ENCODE measurements around the gene SPRYD7. TPM values are rescaled to one million over a fixed set of nuclear protein-coding genes. Genes with fewer than 3 reads are reported as not detected.
"Not testable (repeated sequence)": the region's sequence is repeated elsewhere in the genome, so short reads cannot be mapped to it uniquely, and the experiment has no call there.

Gene SPRYD7
- total RNA-seq, 1 experiment from 2014 or later: 6.8 TPM

GRCh38 chr13:49951754-49952535 is 15.8 kb upstream of the SPRYD7 start:
- POLR2A ChIA-PET (ENCODE audit: unreplicated experiment): no interaction called here
- H2AFZ ChIP-seq (ENCODE audit: low read length): no peak overlapping the region
- no peaks in the 10 kb centered on the region for H4K20me1 ChIP-seq (ENCODE audit: low read length)
- H3K4me1 ChIP-seq (ENCODE audit: insufficient read depth, low read length): no peaks in the 10 kb centered on the region
- no peak overlapping the region for H3K27ac ChIP-seq (ENCODE audit: low read length)
- H3K27me3 ChIP-seq (ENCODE audit: low read length): no peaks in the 10 kb centered on the region
- no peak overlapping the region for H3K9ac ChIP-seq (ENCODE audit: low read length)
- DNase-seq (no peak), ATAC-seq (no peak)
- TF ChIP-seq CTCF (conservative IDR thresholded peaks at IDR 0.05; ENCODE audit: low read depth, low read length): no peak
- no TSS peak for BruUV-seq (replicated peaks)
- no peaks in the 10 kb centered on the region for H3K36me3 ChIP-seq (ENCODE audit: low read depth, low read length)
- CTCF ChIA-PET: no interaction called here
- H3F3A ChIP-seq (ENCODE audit: low read length, unreplicated experiment): no peaks in the 10 kb centered on the region
- intact Hi-C loops (cut with micrococcal nuclease): no loop called here
- H3K79me2 ChIP-seq (ENCODE audit: low read length): no peaks in the 10 kb centered on the region
- no peaks in the 10 kb centered on the region for H3K9me3 ChIP-seq (ENCODE audit: low read length)
- H3K4me3 ChIP-seq (ENCODE audit: low read length): no peak overlapping the region
- H3K4me2 ChIP-seq (ENCODE audit: low read length): no peak overlapping the region
- no peaks in the 10 kb centered on the region for H3K9me2 ChIP-seq (replicated peaks; ENCODE audit: low read length)

GRCh38 chr13:49948777-49949270 is 12.7 kb upstream of the SPRYD7 start:
- H3K4me3 ChIP-seq (ENCODE audit: low read length); H3K79me2 ChIP-seq (ENCODE audit: low read length); H3K4me2 ChIP-seq (ENCODE audit: low read length); H3K4me1 ChIP-seq (ENCODE audit: insufficient read depth, low read length); DNase-seq; ATAC-seq; H4K20me1 ChIP-seq (ENCODE audit: low read length); H3K36me3 ChIP-seq (ENCODE audit: low read depth, low read length); H3K27ac ChIP-seq (ENCODE audit: low read length); H3K9ac ChIP-seq (ENCODE audit: low read length); H3F3A ChIP-seq (ENCODE audit: low read length, unreplicated experiment); H3K9me2 ChIP-seq (replicated peaks; ENCODE audit: low read length); POLR2A ChIA-PET (ENCODE audit: unreplicated experiment); H3K9me3 ChIP-seq (ENCODE audit: low read length); CTCF ChIA-PET; BruUV-seq (replicated peaks); intact Hi-C loops (cut with micrococcal nuclease); H3K27me3 ChIP-seq (ENCODE audit: low read length); H2AFZ ChIP-seq (ENCODE audit: low read length): not testable (repeated sequence)

GRCh38 chr13:49939321-49939720 is 3.2 kb upstream of the SPRYD7 start:
- CTCF ChIA-PET: no interaction called here

More at GRCh38 chr13:49939321-49939720, 3.2 kb upstream of the SPRYD7 start:
- Histone ChIP-seq H3K36me3 (ENCODE audit: low read depth, low read length) (no peaks in the 10 kb centered on the region), H3K9ac (ENCODE audit: low read length) (no peak overlapping the region), H3K4me3 (ENCODE audit: low read length) (no peak overlapping the region), H3F3A (ENCODE audit: low read length, unreplicated experiment) (no peaks in the 10 kb centered on the region), H3K9me2 (replicated peaks; ENCODE audit: low read length) (no peaks in the 10 kb centered on the region), H2AFZ (ENCODE audit: low read length) (no peak overlapping the region), H3K27me3 (ENCODE audit: low read length) (no peaks in the 10 kb centered on the region), H3K79me2 (ENCODE audit: low read length) (peaks cover 12% of the 10 kb centered on the region), H3K9me3 (ENCODE audit: low read length) (no peaks in the 10 kb centered on the region), H3K4me1 (ENCODE audit: insufficient read depth, low read length) (peaks cover 9% of the 10 kb centered on the region), H3K27ac (ENCODE audit: low read length) (no peak overlapping the region), H3K4me2 (ENCODE audit: low read length) (no peak overlapping the region), H4K20me1 (ENCODE audit: low read length) (no peaks in the 10 kb centered on the region)
- TF ChIP-seq EZH2phosphoT487 (IDR thresholded peaks at IDR 0.05; ENCODE audit: borderline replicate concordance, low read length) (no peak), CTCF (conservative IDR thresholded peaks at IDR 0.05; ENCODE audit: low read depth, low read length) (no peak), EZH2 (IDR thresholded peaks at IDR 0.05; ENCODE audit: low read length, unreplicated experiment) (no peak)
- no peak for DNase-seq
- intact Hi-C loops (cut with micrococcal nuclease): loop anchor here (5.0 to 10.0 kb wide), 2 partner anchors 143 to 285 kb away; no protein-coding TSS in a partner anchor
- BruUV-seq (replicated peaks): no TSS peak
- ATAC-seq: no peak
- POLR2A ChIA-PET (ENCODE audit: unreplicated experiment): no interaction called here

All from PC-3 (cell line).